ENCODE data around the gene FYTTD1. TPM values are rescaled to one million over a fixed set of nuclear protein-coding genes. Genes with fewer than 3 reads are reported as not detected.

Gene FYTTD1
- total RNA-seq, 1 experiment from 2014 or later, result 70.7 TPM

DNA sequence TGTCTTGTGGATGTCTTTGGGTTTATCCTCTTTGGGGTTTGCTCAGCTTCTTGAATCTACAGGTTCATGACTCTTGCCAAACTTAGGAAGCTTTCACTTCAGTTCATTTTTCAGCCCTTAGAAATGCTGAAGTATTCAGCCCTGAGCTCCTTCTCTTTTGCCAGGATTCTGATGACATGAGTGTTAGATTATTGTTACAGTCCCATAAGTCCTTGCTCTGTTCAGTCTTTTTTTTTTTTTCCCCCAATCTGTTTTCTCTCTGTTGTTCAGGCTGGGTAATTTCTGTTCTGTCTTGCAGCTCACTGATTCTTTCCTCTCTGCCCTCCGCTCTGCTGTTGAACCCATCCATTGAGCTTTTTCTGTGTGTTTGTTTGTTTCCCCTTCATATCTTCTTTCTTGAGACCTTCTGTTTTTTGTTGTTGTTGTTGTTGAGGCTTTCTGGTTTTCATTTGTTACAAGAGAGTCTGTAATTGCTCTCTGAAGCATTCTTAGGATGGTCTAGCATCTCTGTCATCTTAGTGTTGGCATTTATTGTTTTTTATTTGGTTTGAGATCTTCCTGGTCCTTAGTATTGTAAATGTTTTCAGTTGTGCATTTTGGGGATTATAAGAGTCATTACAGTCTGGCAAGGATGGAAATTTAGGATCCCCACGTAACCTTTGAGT, 59.8 kb downstream of the FYTTD1 start:
- BruUV-seq (replicated peaks), result no TSS peak
- Histone ChIP-seq H3K27ac (ENCODE audit: low read depth, low read length) (no peak overlapping the region), H3K9ac (ENCODE audit: low read length) (no peak overlapping the region), H3K4me2 (ENCODE audit: low read length) (no peak overlapping the region), H3K36me3 (ENCODE audit: control insufficient read depth in 1 of 2, insufficient read depth in 2 of 2, low read length in 2 of 2) (no peaks in the 10 kb centered on the region), H3K9me2 (ENCODE audit: insufficient read depth) (no peaks in the 10 kb centered on the region), H3K4me1 (ENCODE audit: control insufficient read depth in 1 of 2, insufficient read depth in 2 of 2, low read length in 2 of 2) (peaks cover 4 to 12% of the 10 kb centered on the region in 2 experiments; a peak in 3 of 4 replicates), H3K4me3 (replicated peaks in 1 of 2; ENCODE audit: low read depth in 1 of 2, low read length in 2 of 2) (no peak overlapping the region), H3K27me3 (ENCODE audit: insufficient read depth, low read length) (no peaks in the 10 kb centered on the region), H4K20me1 (ENCODE audit: insufficient read depth) (no peaks in the 10 kb centered on the region), H2AFZ (ENCODE audit: low read depth, low read length, poor library complexity, severe bottlenecking) (no peak overlapping the region), H3K9me3 (ENCODE audit: control insufficient read depth in 1 of 2, insufficient read depth in 1 of 2, low read depth in 1 of 2, low read length in 2 of 2) (no peaks in the 10 kb centered on the region), H3K79me2 (ENCODE audit: insufficient read depth, low read length) (peaks cover 55% of the 10 kb centered on the region)
- ChIA-PET CTCF (no interaction called here), POLR2A (interaction anchor here (0.7 kb wide), 1 partner anchor 1536 kb away, joined by 3 read pairs; no protein-coding TSS in a partner anchor), RAD21 (ENCODE audit: low non-redundant PET in 1 of 2, low total read pairs in 2 of 2, uncharacterized antibody in 2 of 2, unreplicated experiment in 2 of 2) (no interaction called here)
- intact Hi-C loops (cut with micrococcal nuclease), result no loop called here
- DNase-seq (ENCODE audit: low read depth, low spot score), result no peak
- no peak for TF ChIP-seq SRF (IDR thresholded peaks at IDR 0.05; ENCODE audit: low read depth)
- TF ChIP-seq EZH2 (IDR thresholded peaks at IDR 0.05), result no peak
- no peak for TF ChIP-seq EGR1 (IDR thresholded peaks at IDR 0.05; ENCODE audit: low read depth)
- TF ChIP-seq, protein P1, sequence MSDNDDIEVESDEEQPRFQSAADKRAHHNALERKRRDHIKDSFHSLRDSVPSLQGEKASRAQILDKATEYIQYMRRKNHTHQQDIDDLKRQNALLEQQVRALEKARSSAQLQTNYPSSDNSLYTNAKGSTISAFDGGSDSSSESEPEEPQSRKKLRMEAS (IDR thresholded peaks at IDR 0.05), result no peak
- TF ChIP-seq ELF1 (IDR thresholded peaks at IDR 0.05; ENCODE audit: borderline replicate concordance, low read depth), result no peak
- TF ChIP-seq EZH2phosphoT487 (IDR thresholded peaks at IDR 0.05; ENCODE audit: borderline replicate concordance), result no peak
- no peak for TF ChIP-seq JUND (IDR thresholded peaks at IDR 0.05)
- TF ChIP-seq FOSL1 (IDR thresholded peaks at IDR 0.05; ENCODE audit: low read depth), result no peak
- no peak for TF ChIP-seq CEBPB (IDR thresholded peaks at IDR 0.05; ENCODE audit: low read depth)
- no peak for TF ChIP-seq SIN3A (IDR thresholded peaks at IDR 0.05; ENCODE audit: low read depth)
- TF ChIP-seq, protein P2, sequence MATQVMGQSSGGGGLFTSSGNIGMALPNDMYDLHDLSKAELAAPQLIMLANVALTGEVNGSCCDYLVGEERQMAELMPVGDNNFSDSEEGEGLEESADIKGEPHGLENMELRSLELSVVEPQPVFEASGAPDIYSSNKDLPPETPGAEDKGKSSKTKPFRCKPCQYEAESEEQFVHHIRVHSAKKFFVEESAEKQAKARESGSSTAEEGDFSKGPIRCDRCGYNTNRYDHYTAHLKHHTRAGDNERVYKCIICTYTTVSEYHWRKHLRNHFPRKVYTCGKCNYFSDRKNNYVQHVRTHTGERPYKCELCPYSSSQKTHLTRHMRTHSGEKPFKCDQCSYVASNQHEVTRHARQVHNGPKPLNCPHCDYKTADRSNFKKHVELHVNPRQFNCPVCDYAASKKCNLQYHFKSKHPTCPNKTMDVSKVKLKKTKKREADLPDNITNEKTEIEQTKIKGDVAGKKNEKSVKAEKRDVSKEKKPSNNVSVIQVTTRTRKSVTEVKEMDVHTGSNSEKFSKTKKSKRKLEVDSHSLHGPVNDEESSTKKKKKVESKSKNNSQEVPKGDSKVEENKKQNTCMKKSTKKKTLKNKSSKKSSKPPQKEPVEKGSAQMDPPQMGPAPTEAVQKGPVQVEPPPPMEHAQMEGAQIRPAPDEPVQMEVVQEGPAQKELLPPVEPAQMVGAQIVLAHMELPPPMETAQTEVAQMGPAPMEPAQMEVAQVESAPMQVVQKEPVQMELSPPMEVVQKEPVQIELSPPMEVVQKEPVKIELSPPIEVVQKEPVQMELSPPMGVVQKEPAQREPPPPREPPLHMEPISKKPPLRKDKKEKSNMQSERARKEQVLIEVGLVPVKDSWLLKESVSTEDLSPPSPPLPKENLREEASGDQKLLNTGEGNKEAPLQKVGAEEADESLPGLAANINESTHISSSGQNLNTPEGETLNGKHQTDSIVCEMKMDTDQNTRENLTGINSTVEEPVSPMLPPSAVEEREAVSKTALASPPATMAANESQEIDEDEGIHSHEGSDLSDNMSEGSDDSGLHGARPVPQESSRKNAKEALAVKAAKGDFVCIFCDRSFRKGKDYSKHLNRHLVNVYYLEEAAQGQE (IDR thresholded peaks at IDR 0.05; ENCODE audit: low read depth), result no peak
- TF ChIP-seq, protein P3, sequence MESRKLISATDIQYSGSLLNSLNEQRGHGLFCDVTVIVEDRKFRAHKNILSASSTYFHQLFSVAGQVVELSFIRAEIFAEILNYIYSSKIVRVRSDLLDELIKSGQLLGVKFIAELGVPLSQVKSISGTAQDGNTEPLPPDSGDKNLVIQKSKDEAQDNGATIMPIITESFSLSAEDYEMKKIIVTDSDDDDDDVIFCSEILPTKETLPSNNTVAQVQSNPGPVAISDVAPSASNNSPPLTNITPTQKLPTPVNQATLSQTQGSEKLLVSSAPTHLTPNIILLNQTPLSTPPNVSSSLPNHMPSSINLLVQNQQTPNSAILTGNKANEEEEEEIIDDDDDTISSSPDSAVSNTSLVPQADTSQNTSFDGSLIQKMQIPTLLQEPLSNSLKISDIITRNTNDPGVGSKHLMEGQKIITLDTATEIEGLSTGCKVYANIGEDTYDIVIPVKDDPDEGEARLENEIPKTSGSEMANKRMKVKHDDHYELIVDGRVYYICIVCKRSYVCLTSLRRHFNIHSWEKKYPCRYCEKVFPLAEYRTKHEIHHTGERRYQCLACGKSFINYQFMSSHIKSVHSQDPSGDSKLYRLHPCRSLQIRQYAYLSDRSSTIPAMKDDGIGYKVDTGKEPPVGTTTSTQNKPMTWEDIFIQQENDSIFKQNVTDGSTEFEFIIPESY (IDR thresholded peaks at IDR 0.05; ENCODE audit: extremely low read depth, insufficient replicate concordance, low read length), result no peak
- TF ChIP-seq TCF7L2 (IDR thresholded peaks at IDR 0.05; ENCODE audit: borderline replicate concordance, extremely low read depth, insufficient read depth, insufficient read length), result no peak
- no peak for TF ChIP-seq POLR2AphosphoS5 (IDR thresholded peaks at IDR 0.05; ENCODE audit: low read depth, low read length)
- TF ChIP-seq POLR2A (IDR thresholded peaks at IDR 0.05; ENCODE audit: borderline replicate concordance, extremely low read depth, insufficient read depth, insufficient read length), result no peak
- TF ChIP-seq, protein P4, sequence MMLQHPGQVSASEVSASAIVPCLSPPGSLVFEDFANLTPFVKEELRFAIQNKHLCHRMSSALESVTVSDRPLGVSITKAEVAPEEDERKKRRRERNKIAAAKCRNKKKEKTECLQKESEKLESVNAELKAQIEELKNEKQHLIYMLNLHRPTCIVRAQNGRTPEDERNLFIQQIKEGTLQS (IDR thresholded peaks at IDR 0.05), result no peak
- no peak for TF ChIP-seq ZFX (IDR thresholded peaks at IDR 0.05)
- no peak for TF ChIP-seq CBX3 (IDR thresholded peaks at IDR 0.05; ENCODE audit: low read depth)
- no peak for ATAC-seq

All from HCT116 (cell line).